Ovary (tissue), 3 donors: ENCODE measurements around the gene DISP2.

Experiments used
- CTCF ChIP-seq, 3 donors: fragments of 450-650 bp in 2 of 3; fragments of 200-600 bp in 1 of 3; IDR thresholded peaks; one replicate each; pipeline versions ENCODE4 v1.5.1 to v1.8.0; 2016 to 2022; ENCODE audit warnings: antibody characterized with exemption in 3 of 3, mild to moderate bottlenecking in 1 of 3
- POLR2A ChIP-seq: fragments of 450-650 bp; IDR thresholded peaks from one replicate; pipeline ENCODE4 v1.6.1; 2017; ENCODE audit warnings: antibody characterized with exemption, mild to moderate bottlenecking, moderate library complexity
- donor health status: DM: no; HTN: no; CAD: no.

DNA sequence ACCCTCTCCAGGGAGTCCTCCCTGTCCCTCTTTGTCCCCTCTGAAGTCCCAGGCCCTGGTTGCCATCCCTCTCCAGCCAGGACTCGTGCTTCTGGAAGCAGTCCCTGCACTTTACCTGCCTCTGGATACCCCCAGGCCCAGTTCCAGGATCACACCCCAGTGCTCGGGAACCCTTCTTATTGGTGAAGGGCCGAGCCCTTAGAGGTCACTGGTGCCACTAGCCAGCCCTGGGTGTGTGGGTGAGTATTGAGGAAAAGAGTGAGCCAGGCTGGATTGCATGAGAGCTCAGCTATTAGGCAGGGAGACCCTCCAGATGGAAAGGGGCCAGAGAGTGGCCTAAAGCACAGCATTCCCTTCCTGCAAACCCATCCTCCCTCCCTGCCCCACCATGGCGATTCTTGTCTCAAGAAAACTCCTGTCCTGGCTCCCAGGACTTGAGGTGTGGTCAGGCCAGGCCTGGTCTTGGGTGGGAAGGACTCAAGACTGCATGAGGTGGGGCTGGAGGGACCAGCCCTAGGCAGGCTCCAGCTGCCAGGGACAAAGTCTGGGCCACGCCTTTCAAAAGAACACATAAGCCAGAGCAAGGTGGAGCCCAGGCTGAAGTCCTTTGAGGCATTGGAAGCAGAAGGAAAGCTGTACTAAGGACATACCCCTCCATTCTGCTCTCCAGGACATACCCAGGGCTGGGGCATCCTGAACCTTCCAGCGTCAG, 12.0 kb upstream of the DISP2 start:
- no peak for TF ChIP-seq CTCF (IDR thresholded peaks at IDR 0.05)
- TF ChIP-seq POLR2A: no peak
